ENCODE data around the gene DCBLD2. TPM values are rescaled to one million over a fixed set of nuclear protein-coding genes. Genes with fewer than 3 reads are reported as not detected.

DCBLD2 gene
- total and polyA plus RNA-seq, 2 of the 13 experiments (the other 11 are each of a cell fraction or from before 2014, with no cell fraction given): 43.8 to 56.9 TPM

DNA sequence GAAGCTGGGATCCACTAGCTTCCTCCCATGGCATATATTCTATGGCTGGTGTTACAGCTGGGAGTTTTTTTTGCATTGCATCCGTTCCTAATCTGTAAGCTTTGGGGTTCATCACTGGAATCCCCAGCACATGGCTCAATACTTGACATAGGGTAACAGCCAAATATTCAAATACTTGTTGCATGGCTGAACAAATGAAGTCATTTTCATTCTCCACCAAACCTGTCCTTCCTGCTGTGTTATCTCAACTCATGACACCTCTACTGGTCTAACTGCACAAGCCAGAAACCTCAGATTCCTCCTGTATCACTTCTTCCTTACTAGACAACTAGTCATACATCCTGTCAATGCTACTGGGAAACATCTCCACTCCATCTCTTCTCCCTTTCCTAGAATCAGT lies 95.0 kb downstream of the DCBLD2 start (continued):
- TF ChIP-seq ZNF557 (CRISPR knock-in tag; IDR thresholded peaks at IDR 0.05): no peak
- TF ChIP-seq ATM (IDR thresholded peaks at IDR 0.05; ENCODE audit: borderline replicate concordance): no peak
- TF ChIP-seq GTF3A (CRISPR knock-in tag; conservative IDR thresholded peaks at IDR 0.05): no peak
- no peak for TF ChIP-seq SSRP1 (CRISPR knock-in tag; IDR thresholded peaks at IDR 0.05)
- TF ChIP-seq MIER3 (CRISPR knock-in tag; IDR thresholded peaks at IDR 0.05; ENCODE audit: borderline replicate concordance): no peak
- TF ChIP-seq TRIM24 (CRISPR knock-in tag; IDR thresholded peaks at IDR 0.05): no peak
- no peak for TF ChIP-seq ZNF850 (CRISPR knock-in tag; conservative IDR thresholded peaks at IDR 0.05)
- TF ChIP-seq ZFP36L2 (CRISPR knock-in tag; IDR thresholded peaks at IDR 0.05): no peak

- ATAC-seq: no peak
- H4K20me1 ChIP-seq (ENCODE audit: insufficient read depth, low read length): no peaks in the 10 kb centered on the region
- ChIA-PET POLR2A (no interaction called here), CTCF (ENCODE audit: low intra/inter-chr PET ratio, low total read pairs) (no interaction called here)
- H3K4me2 ChIP-seq (ENCODE audit: low read depth, low read length): no peak overlapping the region
- no peak for DNase-seq (ENCODE audit: low spot score)
- intact Hi-C loops (cut with micrococcal nuclease; ENCODE audit: unreplicated experiment): no loop called here
- no peaks in the 10 kb centered on the region for H3K79me2 ChIP-seq (ENCODE audit: insufficient read depth, low read length)
- H3K36me3 ChIP-seq (replicated peaks in 1 of 2; ENCODE audit: control insufficient read depth in 1 of 2, insufficient read depth in 2 of 2, low read length in 2 of 2): peaks cover 15 to 51% of the 10 kb centered on the region in 2 experiments
- in situ Hi-C loops (cut with HindIII; ENCODE audit: extremely low pct_ligation_motif_present, low pct_unique_long_range_greater_than_20kb): no loop called here
- H3K4me3 ChIP-seq (replicated peaks in 1 of 3; ENCODE audit: insufficient read depth in 1 of 3, low read depth in 2 of 3, low read length in 3 of 3): no peak overlapping the region
- no peak overlapping the region for H3K9ac ChIP-seq (ENCODE audit: insufficient read depth, low read depth, low read length)
- no TSS peak for BruUV-seq (replicated peaks)
- H3K4me1 ChIP-seq (ENCODE audit: insufficient read depth, low read length): peaks cover 1% of the 10 kb centered on the region
- H3K9me3 ChIP-seq (ENCODE audit: low read length): no peaks in the 10 kb centered on the region
- no peak overlapping the region for H3K27ac ChIP-seq (ENCODE audit: extremely low read length, insufficient read depth, low read length)
- H3K27me3 ChIP-seq (ENCODE audit: control insufficient read depth in 1 of 2, insufficient read depth in 2 of 2, low read length in 2 of 2): no peaks in the 10 kb centered on the region
- WGBS (ENCODE audit: low lambda C conversion rate): 97% methylated on average over 6 of the region's 6 CpGs
- H2AFZ ChIP-seq (ENCODE audit: low read length): no peak overlapping the region
- FAIRE-seq: no peak
- TF ChIP-seq GLMP (CRISPR knock-in tag; IDR thresholded peaks at IDR 0.05; ENCODE audit: borderline replicate concordance): no peak
- no peak for TF ChIP-seq KLF6 (CRISPR knock-in tag; IDR thresholded peaks at IDR 0.05)
- TF ChIP-seq REST (IDR thresholded peaks at IDR 0.05; ENCODE audit: borderline replicate concordance in 1 of 2, low read depth in 1 of 2, low read length in 2 of 2): no peak
- TF ChIP-seq ZNF766 (CRISPR knock-in tag; IDR thresholded peaks at IDR 0.05; ENCODE audit: borderline replicate concordance): no peak
- no peak for TF ChIP-seq SMAD3 (CRISPR knock-in tag; IDR thresholded peaks at IDR 0.05)
- TF ChIP-seq MBD4 (IDR thresholded peaks at IDR 0.05; ENCODE audit: borderline replicate concordance, low read length): no peak
- no peak for TF ChIP-seq PLRG1 (conservative IDR thresholded peaks at IDR 0.05)
- no peak for TF ChIP-seq ATF2 (CRISPR knock-in tag; IDR thresholded peaks at IDR 0.05)
- no peak for TF ChIP-seq NCOA2 (CRISPR knock-in tag; IDR thresholded peaks at IDR 0.05)
- TF ChIP-seq ZNF570 (CRISPR knock-in tag; IDR thresholded peaks at IDR 0.05; ENCODE audit: borderline replicate concordance): no peak
These were observed 95.9 kb downstream of the DCBLD2 start for GRCh38 chr3:98805571-98805970.

Measured in HepG2 (cell line).